ENCODE measurements around the gene PIP4K2B. TPM values are rescaled to one million over a fixed set of nuclear protein-coding genes. Genes with fewer than 3 reads are reported as not detected.

Gene PIP4K2B
- total and polyA plus RNA-seq, 2 of the 8 experiments (the other 6 are each of a cell fraction or from before 2014, with no cell fraction given) = 21.5 to 57.8 TPM

GRCh38 chr17:38751808-38752307 lies 47.5 kb downstream of the PIP4K2B start:
- H3K79me2 ChIP-seq (ENCODE audit: control insufficient read depth in 1 of 2, insufficient read depth in 2 of 2, low read length in 2 of 2) = peaks cover 3 to 21% of the 10 kb centered on the region in 2 experiments; a peak in 3 of 4 replicates
- H4K20me1 ChIP-seq (replicated peaks in 1 of 2; ENCODE audit: control insufficient read depth in 1 of 2, insufficient read depth in 2 of 2, low read length in 2 of 2) = peaks cover 0 to 6% of the 10 kb centered on the region in 2 experiments
- peak overlapping the region; percentile 86 to 99 (median 90) for H3K4me3 ChIP-seq (ENCODE audit: extremely low read depth in 1 of 4, insufficient read depth in 2 of 4, low read depth in 3 of 4, low read length in 4 of 4)
- H3K23me2 ChIP-seq (ENCODE audit: low read depth, low read length) = peaks cover 38% of the 10 kb centered on the region
- peak overlapping the region; percentile 51 for H4K5ac ChIP-seq (ENCODE audit: insufficient read length, low read depth, low read length)
- peak overlapping the region; percentile 64 to 86 (median 76) for H3K9ac ChIP-seq (replicated peaks in 1 of 4; ENCODE audit: extremely low read depth in 1 of 4, low read depth in 3 of 4, low read length in 3 of 4)
- peaks cover 5 to 13% (median 10%) of the 10 kb centered on the region in 4 experiments; a peak in 7 of 8 replicates for H3K36me3 ChIP-seq (ENCODE audit: control insufficient read depth in 2 of 4, insufficient read depth in 4 of 4, low read length in 3 of 4)
- peak overlapping the region; percentile 70; the same call in 1 of the 2 replicates for H2BK12ac ChIP-seq (ENCODE audit: low read depth, low read length)
- H2BK20ac ChIP-seq (ENCODE audit: low read length) = no peak overlapping the region
- H2AK5ac ChIP-seq (ENCODE audit: low read depth, low read length) = peak overlapping the region; percentile 18; the same call in 1 of the 2 replicates
- H3K4me2 ChIP-seq (ENCODE audit: insufficient read depth in 1 of 2, low read depth in 2 of 2, low read length in 2 of 2) = peak overlapping the region; percentile 70 to 89
- H3K4ac ChIP-seq (replicated peaks; ENCODE audit: insufficient read length, low read depth, low read length) = peak overlapping the region; percentile 10
- peaks cover 2% of the 10 kb centered on the region; the same call in 1 of the 2 replicates for H3K79me1 ChIP-seq (ENCODE audit: low read depth, low read length)
- H3K18ac ChIP-seq (ENCODE audit: extremely low read depth, low read length) = peak overlapping the region; percentile 81
- peaks cover 0 to 11% (median 5%) of the 10 kb centered on the region in 4 experiments; a peak in 5 of 7 replicates for H3K27me3 ChIP-seq (replicated peaks in 1 of 4; ENCODE audit: control insufficient read depth in 3 of 4, extremely low read depth in 1 of 4, insufficient read depth in 3 of 4, low read length in 3 of 4)
- POLR2A ChIA-PET (ENCODE audit: partially characterized antibody) = interaction anchor here (0.6 to 3.6 kb wide), 15 partner anchors 10 to 699 kb away, joined by 3 to 22 read pairs (median 4); partner anchors contain the start of genes LASP1, MED1, MLLT6 and RPL19
- H2BK15ac ChIP-seq (ENCODE audit: low read length) = peak overlapping the region; percentile 40; the same call in 1 of the 2 replicates
- peaks cover 0 to 6% (median 3%) of the 10 kb centered on the region in 4 experiments; a peak in 5 of 7 replicates for H3K4me1 ChIP-seq (replicated peaks in 1 of 4; ENCODE audit: control insufficient read depth in 3 of 4, insufficient read depth in 4 of 4, low read length in 3 of 4)
- DNase-seq (ENCODE audit: low read depth in 1 of 2, low spot score in 2 of 2) = peak in 1 of 2 experiments; percentile 95
- peak overlapping the region; percentile 73 for H3K56ac ChIP-seq (replicated peaks; ENCODE audit: insufficient read length, low read depth, low read length)
- FAIRE-seq = no peak
- H3K9me3 ChIP-seq (ENCODE audit: insufficient read depth in 2 of 2, low read depth in 1 of 2, low read length in 1 of 2) = no peaks in the 10 kb centered on the region
- peak overlapping the region; percentile 29 for H4K91ac ChIP-seq (replicated peaks; ENCODE audit: insufficient read length, low read length)
- no peak overlapping the region for H3K14ac ChIP-seq (ENCODE audit: insufficient read length)
- no peak overlapping the region for H3K23ac ChIP-seq (ENCODE audit: insufficient read length)
- H2BK5ac ChIP-seq (ENCODE audit: low read depth, low read length) = peak overlapping the region; percentile 82
- peak overlapping the region; percentile 7 for H2BK120ac ChIP-seq (replicated peaks; ENCODE audit: low read depth, low read length)
- CTCF ChIA-PET (ENCODE audit: partially characterized antibody) = interaction anchor here (0.6 to 1.7 kb wide), 7 partner anchors 17 to 117 kb away, joined by 3 to 8 read pairs (median 3); no protein-coding TSS in a partner anchor
- peak overlapping the region; percentile 68; the same call in 1 of the 2 replicates for H2AFZ ChIP-seq (ENCODE audit: low read length)
- WGBS, 2 experiments (ENCODE audit: extremely low coverage in 1 of 2, insufficient coverage in 1 of 2, insufficient read length in 1 of 2, insufficient replicate concordance in 2 of 2, low coverage in 1 of 2, low lambda C conversion rate in 2 of 2, missing lambda C conversion rate in 1 of 2) = 2% methylated on average over 44 of the region's 44 CpGs; no CpG with 5 or more reads in 1 of the 2 experiments
- H3K27ac ChIP-seq (ENCODE audit: low read depth, low read length) = peak overlapping the region; percentile 63; the same call in 1 of the 2 replicates
- H4K8ac ChIP-seq (ENCODE audit: extremely low read depth, insufficient read depth, low read length) = peak overlapping the region; percentile 53
- no peak for TF ChIP-seq SRF (IDR thresholded peaks at IDR 0.05; ENCODE audit: low read depth, low read length)
- TF ChIP-seq ASH2L (IDR thresholded peaks at IDR 0.05; ENCODE audit: low read length) = no peak
- TF ChIP-seq NRF1 (IDR thresholded peaks at IDR 0.05; ENCODE audit: low read depth, low read length) = peak; percentile 43; the same call in 1 of the 2 replicates
- TF ChIP-seq YY1 (IDR thresholded peaks at IDR 0.05; ENCODE audit: low read depth, low read length) = peak; percentile 72
- TF ChIP-seq KDM1A (IDR thresholded peaks at IDR 0.05; ENCODE audit: borderline replicate concordance, low read length) = no peak
- no peak for TF ChIP-seq BCL11A (IDR thresholded peaks at IDR 0.05; ENCODE audit: low read depth in 2 of 2, low read length in 2 of 2)
- TF ChIP-seq E2F6 (IDR thresholded peaks at IDR 0.05) = no peak
- no peak for TF ChIP-seq SUZ12 (IDR thresholded peaks at IDR 0.05; ENCODE audit: low read length)
- no peak for TF ChIP-seq CHD1 (IDR thresholded peaks at IDR 0.05; ENCODE audit: low read depth, low read length)
- TF ChIP-seq EGR1 (IDR thresholded peaks at IDR 0.05; ENCODE audit: borderline replicate concordance, low read depth, low read length) = no peak
- TF ChIP-seq CHD2 (IDR thresholded peaks at IDR 0.05; ENCODE audit: low read length) = peak; percentile 56
- TF ChIP-seq ZNF274 (IDR thresholded peaks at IDR 0.05; ENCODE audit: borderline replicate concordance, extremely low read depth, low read length) = no peak

Measured in H1 (cell line).